A549 (cell line): ENCODE measurements around the gene FGR. TPM values are rescaled to one million over a fixed set of nuclear protein-coding genes. Genes with fewer than 3 reads are reported as not detected.
"Not testable (repeated sequence)": the region's sequence is repeated elsewhere in the genome, so short reads cannot be mapped to it uniquely, and the experiment has no call there.

ENCODE experiments used
- ATAC-seq, 2 experiments: fragments of 200-7000 bp in 1 of 2; fragments of >200 bp in 1 of 2; cut with Nextera tagmentation in 1 of 2; cut with Tn5 transposase in 1 of 2; 3 replicates each; pipeline versions ENCODE4 v1.8.0 to v1.9.1; 2018 to 2020; ENCODE audit warnings: mild to moderate bottlenecking in 1 of 2, moderate library complexity in 1 of 2
- CTCF ChIA-PET: fragments of 300-600 bp; sonication (Branson Sonifier 250); formaldehyde crosslinking; extraction: SDS; loops from one replicate; lab custom pipeline; 2021; ENCODE audit warnings: antibody characterized with exemption, inconsistent platforms; lab: Yijun Ruan, JAX
- POLR2A ChIA-PET: fragments of 350-600 bp; formaldehyde crosslinking; extraction: SDS; loops from one replicate; lab custom pipeline; 2021; ENCODE audit warnings: antibody characterized with exemption, inconsistent platforms; lab: Yijun Ruan, JAX
- DNase-seq, 2 experiments: peaks; one replicate each; pipeline versions ENCODE4 v3.0.0 to v3.0.0-alpha.2; 2011 to 2016; ENCODE audit warnings: low read depth in 1 of 2, low spot score in 1 of 2
- FAIRE-seq: peaks from 2 replicates; lab custom pipeline; 2011; peaks lifted over from hg19 to GRCh38; lab: Jason Lieb, UNC
- H3K27ac ChIP-seq, 2 experiments: fragments of >200 bp; sonication (Bioruptor Twin); formaldehyde crosslinking; 3 replicates each; pipeline ENCODE4 v1.5.1; 2016 to 2017
- H3K4me1 ChIP-seq: fragments of >200 bp; sonication (Bioruptor Twin); formaldehyde crosslinking; 3 replicates; pipeline ENCODE4 v1.6.1; 2016
- H3K4me2 ChIP-seq: fragments of >200 bp; sonication (Bioruptor Twin); formaldehyde crosslinking; 3 replicates; pipeline ENCODE4 v1.6.1; 2016
- H3K4me3 ChIP-seq: fragments of >200 bp; sonication (Bioruptor Twin); formaldehyde crosslinking; 3 replicates; pipeline ENCODE4 v1.5.1; 2016
- H3K9me3 ChIP-seq: fragments of >200 bp; sonication (Bioruptor Twin); formaldehyde crosslinking; 3 replicates; pipeline ENCODE4 v1.6.1; 2016
- BCL3 ChIP-seq: fragments of >200 bp; sonication (Bioruptor Twin); formaldehyde crosslinking; IDR thresholded peaks from 3 replicates; pipeline ENCODE4 v1.6.1; 2016
- CBX2 ChIP-seq: fragments of 200-600 bp; sonication (generic); IDR thresholded peaks from 2 replicates; pipeline ENCODE4 v1.6.1; 2016; ENCODE audit warnings: low read depth, mild to moderate bottlenecking, borderline replicate concordance
- CTCF ChIP-seq: fragments of >200 bp; sonication (Bioruptor Twin); formaldehyde crosslinking; IDR thresholded peaks from 3 replicates; pipeline ENCODE4 v1.5.1; 2016
- EHMT2 ChIP-seq: fragments of 200-600 bp; sonication (generic); IDR thresholded peaks from 2 replicates; pipeline ENCODE4 v1.6.1; 2016; ENCODE audit warnings: antibody characterized with exemption, low read depth, mild to moderate bottlenecking, moderate library complexity
- HEYL ChIP-seq: fragments of 250-450 bp; sonication (Bioruptor Pico); IDR thresholded peaks from 2 replicates; pipeline ENCODE4 v1.8.0; 2021; ENCODE audit warnings: mild to moderate bottlenecking, moderate library complexity
- NFE2L2 ChIP-seq: fragments of 150-350 bp; conservative IDR thresholded peaks from 2 replicates; pipeline ENCODE4 v1.6.1; 2014; ENCODE audit warnings: low read length
- PBX3 ChIP-seq: IDR thresholded peaks from 2 replicates; pipeline ENCODE4 v1.6.1; 2012
- RAD21 ChIP-seq, 2 experiments: fragments of >200 bp in 1 of 2; sonication (Bioruptor Twin) in 1 of 2; formaldehyde crosslinking in 1 of 2; IDR thresholded peaks in 1 of 2; conservative IDR thresholded peaks in 1 of 2; 2 replicates in 1 of 2; 3 replicates in 1 of 2; pipeline ENCODE4 v1.6.1; 2012 to 2018; ENCODE audit warnings: inconsistent platforms in 1 of 2
- RARB ChIP-seq: fragments of 250-450 bp; sonication (Bioruptor Pico); IDR thresholded peaks from 2 replicates; pipeline ENCODE4 v1.8.0; 2021; ENCODE audit warnings: mild to moderate bottlenecking, moderate library complexity
- RNF2 ChIP-seq: fragments of 200-600 bp; sonication (generic); IDR thresholded peaks from 2 replicates; pipeline ENCODE4 v1.6.1; 2016; ENCODE audit warnings: low read depth, mild to moderate bottlenecking, antibody characterized with exemption, moderate library complexity, borderline replicate concordance
- SMC3 ChIP-seq: fragments of >200 bp; sonication (Bioruptor Twin); formaldehyde crosslinking; IDR thresholded peaks from 3 replicates; pipeline ENCODE4 v1.6.1; 2018; ENCODE audit warnings: inconsistent platforms
- SREBF2 ChIP-seq: fragments of 450-650 bp; IDR thresholded peaks from 2 replicates; pipeline ENCODE4 v1.6.1; 2014; ENCODE audit warnings: mild to moderate bottlenecking, moderate library complexity
- TFCP2L1 ChIP-seq: fragments of 250-450 bp; sonication (Bioruptor Pico); IDR thresholded peaks from 2 replicates; pipeline ENCODE4 v1.5.0; 2021; ENCODE audit warnings: mild to moderate bottlenecking
- ZFP36 ChIP-seq: fragments of 450-650 bp; IDR thresholded peaks from 2 replicates; pipeline ENCODE4 v1.6.1; 2014; ENCODE audit warnings: borderline replicate concordance; ENCODE audit not compliant: partially characterized antibody
- WGBS: methylation state at CpG from one replicate; pipeline ENCODE4 v1.1.6; 2017; ENCODE audit errors: missing lambda C conversion rate; 5-methylcytosine and 5-hydroxymethylcytosine counted together
- polyA plus RNA-seq, 4 experiments: library from polyadenylated mRNA; depleted of rRNA in 3 of 4; stranded (reverse); fragments of >200 nt; fragmentation: RNase III in 1 of 4; extraction: RNeasy Plus Mini Kit Qiagen cat#74134 plus additional on column Dnase treatment in 1 of 4; gene quantifications; 2 replicates in 3 of 4; 3 replicates in 1 of 4; pipeline ENCODE4 v1.2.3, GENCODE V29; 2011 to 2017

Gene FGR
- polyA plus RNA-seq, 2 of the 4 experiments (the other 2 are of a cell fraction) = not detected

- 11% methylated on average over 10 of the region's 13 CpGs for WGBS
- H3K4me3 ChIP-seq = no peak overlapping the region
- FAIRE-seq (no peak), DNase-seq (peak; percentile 54 to 62), ATAC-seq (peak; percentile 86 to 95)
- no peak overlapping the region for H3K27ac ChIP-seq
- CTCF ChIA-PET = interaction anchor here (0.6 to 2.3 kb wide), 11 partner anchors 13 to 1851 kb away, joined by 3 to 20 read pairs (median 4); no protein-coding TSS in a partner anchor
- TF ChIP-seq RAD21 (conservative IDR thresholded peaks at IDR 0.05 in 1 of 2, IDR thresholded peaks at IDR 0.05 in 1 of 2) (peak in 1 of 2 experiments; percentile 33; a peak in 1 of 5 replicates), CTCF (peak; percentile 37), SMC3 (peak; percentile 34; the same call in 2 of the 3 replicates), RNF2 (no peak)
- H3K4me2 ChIP-seq = no peak overlapping the region
- POLR2A ChIA-PET = no interaction called here
- H3K4me1 ChIP-seq = no peaks in the 10 kb centered on the region
- H3K9me3 ChIP-seq = no peaks in the 10 kb centered on the region
Observed at GRCh38 chr1:27643600-27644368, 8.8 kb upstream of the FGR start.

GRCh38 chr1:27640514-27640913, 5.5 kb upstream of the FGR start:
- DNase-seq, H3K27ac ChIP-seq, H3K9me3 ChIP-seq, POLR2A ChIA-PET, ATAC-seq, FAIRE-seq, H3K4me1 ChIP-seq, H3K4me3 ChIP-seq, H3K4me2 ChIP-seq: not testable (repeated sequence)
- CTCF ChIA-PET = interaction anchor here (0.7 to 2.2 kb wide), 4 partner anchors 10 to 620 kb away, joined by 4 to 7 read pairs (median 5); no protein-coding TSS in a partner anchor
- 75% methylated on average over 9 of the region's 9 CpGs for WGBS

GRCh38 chr1:27638805-27639204, 3.8 kb upstream of the FGR start:
- FAIRE-seq = no peak
- no peak for ATAC-seq
- H3K9me3 ChIP-seq = no peaks in the 10 kb centered on the region
- no peak for DNase-seq
- no peak overlapping the region for H3K27ac ChIP-seq
- TF ChIP-seq TFCP2L1 = no peak
- TF ChIP-seq CBX2 = no peak
- TF ChIP-seq SREBF2 = no peak
- no peak for TF ChIP-seq HEYL
- no peak for TF ChIP-seq RARB
- no peak for TF ChIP-seq PBX3
- TF ChIP-seq BCL3 = no peak
- no peak for TF ChIP-seq ZFP36
- TF ChIP-seq EHMT2 = no peak
- TF ChIP-seq NFE2L2 = no peak
- ChIA-PET POLR2A (no interaction called here), CTCF (interaction anchor here (0.8 to 1.6 kb wide), 3 partner anchors 24 to 31 kb away, joined by 3 to 6 read pairs (median 4); no protein-coding TSS in a partner anchor)
- H3K4me2 ChIP-seq = no peak overlapping the region
- 95% methylated on average over 2 of the region's 2 CpGs for WGBS
- H3K4me1 ChIP-seq = no peaks in the 10 kb centered on the region
- no peak overlapping the region for H3K4me3 ChIP-seq
